WTC11 (cell line): ENCODE data around the gene HELZ.

Experiments
- CREB1 ChIP-seq: sonication (generic); formaldehyde crosslinking; IDR thresholded peaks from 2 replicates; pipeline ENCODE4 v1.8.0; 2023; ENCODE audit warnings: mild to moderate bottlenecking, missing genetic modification reagents
- CTCF ChIP-seq: fragments of 200-600 bp; IDR thresholded peaks from 2 replicates; pipeline ENCODE4 v1.8.0; 2022; ENCODE audit warnings: antibody characterized with exemption
- E2F5 ChIP-seq: sonication (generic); formaldehyde crosslinking; IDR thresholded peaks from 2 replicates; pipeline ENCODE4 v1.8.1; 2022; ENCODE audit warnings: mild to moderate bottlenecking, moderate library complexity, missing genetic modification reagents
- ESRRA ChIP-seq: sonication (generic); formaldehyde crosslinking; IDR thresholded peaks from 2 replicates; pipeline ENCODE4 v1.8.1; 2022; ENCODE audit warnings: mild to moderate bottlenecking, missing genetic modification reagents, borderline replicate concordance
- FOXJ3 ChIP-seq: sonication (generic); formaldehyde crosslinking; IDR thresholded peaks from 2 replicates; pipeline ENCODE4 v1.9.0; 2021; ENCODE audit warnings: missing genetic modification reagents, mild to moderate bottlenecking, borderline replicate concordance
- NR2C2 ChIP-seq: sonication (generic); formaldehyde crosslinking; IDR thresholded peaks from 2 replicates; pipeline ENCODE4 v1.8.0; 2022; ENCODE audit warnings: mild to moderate bottlenecking, missing genetic modification reagents
- OVOL2 ChIP-seq: fragments of 250-450 bp; sonication (Bioruptor Pico); IDR thresholded peaks from 2 replicates; pipeline ENCODE4 v1.9.0; 2021; ENCODE audit warnings: mild to moderate bottlenecking, borderline replicate concordance
- PREB ChIP-seq: sonication (generic); formaldehyde crosslinking; IDR thresholded peaks from 2 replicates; pipeline ENCODE4 v1.8.1; 2022; ENCODE audit warnings: mild to moderate bottlenecking, missing genetic modification reagents, moderate library complexity, borderline replicate concordance
- TEAD4 ChIP-seq: sonication (generic); formaldehyde crosslinking; IDR thresholded peaks from 2 replicates; pipeline ENCODE4 v1.8.0; 2022; ENCODE audit warnings: mild to moderate bottlenecking, missing genetic modification reagents
- ZNF232 ChIP-seq: sonication (generic); formaldehyde crosslinking; IDR thresholded peaks from 2 replicates; pipeline ENCODE4 v1.8.0; 2022; ENCODE audit warnings: mild to moderate bottlenecking, missing genetic modification reagents
- TF ChIP-seq, protein P1 (sequence below): sonication (generic); formaldehyde crosslinking; IDR thresholded peaks from 2 replicates; pipeline ENCODE4 v1.8.0; 2022; ENCODE audit warnings: mild to moderate bottlenecking, missing genetic modification reagents
- TF ChIP-seq, protein P2 (sequence below): sonication (generic); formaldehyde crosslinking; IDR thresholded peaks from 2 replicates; pipeline ENCODE4 v1.8.0; 2022; ENCODE audit warnings: mild to moderate bottlenecking, missing genetic modification reagents
- TF ChIP-seq, protein P3 (sequence below): sonication (generic); formaldehyde crosslinking; IDR thresholded peaks from 2 replicates; pipeline ENCODE4 v1.8.0; 2023; ENCODE audit warnings: missing genetic modification reagents
- TF ChIP-seq, protein P4 (sequence below): sonication (generic); formaldehyde crosslinking; IDR thresholded peaks from 2 replicates; pipeline ENCODE4 v1.8.0; 2022; ENCODE audit warnings: missing genetic modification reagents

GRCh38 chr17:67283731-67284516, 38.9 kb upstream of the HELZ start:
- no peak for TF ChIP-seq CTCF
- TF ChIP-seq, protein P1, sequence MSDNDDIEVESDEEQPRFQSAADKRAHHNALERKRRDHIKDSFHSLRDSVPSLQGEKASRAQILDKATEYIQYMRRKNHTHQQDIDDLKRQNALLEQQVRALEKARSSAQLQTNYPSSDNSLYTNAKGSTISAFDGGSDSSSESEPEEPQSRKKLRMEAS (CRISPR knock-in tag): no peak
- TF ChIP-seq PREB (CRISPR knock-in tag): no peak
- TF ChIP-seq, protein P2, sequence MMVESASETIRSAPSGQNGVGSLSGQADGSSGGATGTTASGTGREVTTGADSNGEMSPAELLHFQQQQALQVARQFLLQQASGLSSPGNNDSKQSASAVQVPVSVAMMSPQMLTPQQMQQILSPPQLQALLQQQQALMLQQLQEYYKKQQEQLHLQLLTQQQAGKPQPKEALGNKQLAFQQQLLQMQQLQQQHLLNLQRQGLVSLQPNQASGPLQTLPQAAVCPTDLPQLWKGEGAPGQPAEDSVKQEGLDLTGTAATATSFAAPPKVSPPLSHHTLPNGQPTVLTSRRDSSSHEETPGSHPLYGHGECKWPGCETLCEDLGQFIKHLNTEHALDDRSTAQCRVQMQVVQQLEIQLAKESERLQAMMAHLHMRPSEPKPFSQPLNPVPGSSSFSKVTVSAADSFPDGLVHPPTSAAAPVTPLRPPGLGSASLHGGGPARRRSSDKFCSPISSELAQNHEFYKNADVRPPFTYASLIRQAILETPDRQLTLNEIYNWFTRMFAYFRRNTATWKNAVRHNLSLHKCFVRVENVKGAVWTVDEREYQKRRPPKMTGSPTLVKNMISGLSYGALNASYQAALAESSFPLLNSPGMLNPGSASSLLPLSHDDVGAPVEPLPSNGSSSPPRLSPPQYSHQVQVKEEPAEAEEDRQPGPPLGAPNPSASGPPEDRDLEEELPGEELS (CRISPR knock-in tag): no peak
- TF ChIP-seq CREB1 (CRISPR knock-in tag): no peak
- TF ChIP-seq ESRRA (CRISPR knock-in tag): no peak
- TF ChIP-seq, protein P3, sequence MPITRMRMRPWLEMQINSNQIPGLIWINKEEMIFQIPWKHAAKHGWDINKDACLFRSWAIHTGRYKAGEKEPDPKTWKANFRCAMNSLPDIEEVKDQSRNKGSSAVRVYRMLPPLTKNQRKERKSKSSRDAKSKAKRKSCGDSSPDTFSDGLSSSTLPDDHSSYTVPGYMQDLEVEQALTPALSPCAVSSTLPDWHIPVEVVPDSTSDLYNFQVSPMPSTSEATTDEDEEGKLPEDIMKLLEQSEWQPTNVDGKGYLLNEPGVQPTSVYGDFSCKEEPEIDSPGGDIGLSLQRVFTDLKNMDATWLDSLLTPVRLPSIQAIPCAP (CRISPR knock-in tag): no peak
- TF ChIP-seq OVOL2 (CRISPR knock-in tag): no peak
- TF ChIP-seq, protein P4, sequence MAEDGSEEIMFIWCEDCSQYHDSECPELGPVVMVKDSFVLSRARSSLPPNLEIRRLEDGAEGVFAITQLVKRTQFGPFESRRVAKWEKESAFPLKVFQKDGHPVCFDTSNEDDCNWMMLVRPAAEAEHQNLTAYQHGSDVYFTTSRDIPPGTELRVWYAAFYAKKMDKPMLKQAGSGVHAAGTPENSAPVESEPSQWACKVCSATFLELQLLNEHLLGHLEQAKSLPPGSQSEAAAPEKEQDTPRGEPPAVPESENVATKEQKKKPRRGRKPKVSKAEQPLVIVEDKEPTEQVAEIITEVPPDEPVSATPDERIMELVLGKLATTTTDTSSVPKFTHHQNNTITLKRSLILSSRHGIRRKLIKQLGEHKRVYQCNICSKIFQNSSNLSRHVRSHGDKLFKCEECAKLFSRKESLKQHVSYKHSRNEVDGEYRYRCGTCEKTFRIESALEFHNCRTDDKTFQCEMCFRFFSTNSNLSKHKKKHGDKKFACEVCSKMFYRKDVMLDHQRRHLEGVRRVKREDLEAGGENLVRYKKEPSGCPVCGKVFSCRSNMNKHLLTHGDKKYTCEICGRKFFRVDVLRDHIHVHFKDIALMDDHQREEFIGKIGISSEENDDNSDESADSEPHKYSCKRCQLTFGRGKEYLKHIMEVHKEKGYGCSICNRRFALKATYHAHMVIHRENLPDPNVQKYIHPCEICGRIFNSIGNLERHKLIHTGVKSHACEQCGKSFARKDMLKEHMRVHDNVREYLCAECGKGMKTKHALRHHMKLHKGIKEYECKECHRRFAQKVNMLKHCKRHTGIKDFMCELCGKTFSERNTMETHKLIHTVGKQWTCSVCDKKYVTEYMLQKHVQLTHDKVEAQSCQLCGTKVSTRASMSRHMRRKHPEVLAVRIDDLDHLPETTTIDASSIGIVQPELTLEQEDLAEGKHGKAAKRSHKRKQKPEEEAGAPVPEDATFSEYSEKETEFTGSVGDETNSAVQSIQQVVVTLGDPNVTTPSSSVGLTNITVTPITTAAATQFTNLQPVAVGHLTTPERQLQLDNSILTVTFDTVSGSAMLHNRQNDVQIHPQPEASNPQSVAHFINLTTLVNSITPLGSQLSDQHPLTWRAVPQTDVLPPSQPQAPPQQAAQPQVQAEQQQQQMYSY (CRISPR knock-in tag): no peak
- TF ChIP-seq ZNF232: no peak
- no peak for TF ChIP-seq E2F5 (CRISPR knock-in tag)
- no peak for TF ChIP-seq FOXJ3 (CRISPR knock-in tag)
- no peak for TF ChIP-seq TEAD4 (CRISPR knock-in tag)
- no peak for TF ChIP-seq NR2C2 (CRISPR knock-in tag)
